Mesothelial cell of epicardium (in vitro differentiated cells): ENCODE results near the gene MAN1A1. TPM values are rescaled to one million over a fixed set of nuclear protein-coding genes. Genes with fewer than 3 reads are reported as not detected.

Source experiments
- DNase-seq, 2 experiments: peaks; one replicate each; pipeline ENCODE4 v3.0.0; 2021; ENCODE audit warnings: low spot score in 2 of 2; ENCODE audit not compliant: unreplicated experiment in 2 of 2
- H3K27ac Mint-ChIP-seq: 2 replicates; pipeline ENCODE4 v1.8.0; 2021; ENCODE audit warnings: mixed read lengths
- H3K27me3 Mint-ChIP-seq: 2 replicates; pipeline ENCODE4 v1.8.0; 2021; ENCODE audit warnings: low read depth, mixed read lengths
- H3K36me3 Mint-ChIP-seq: 2 replicates; pipeline ENCODE4 v1.8.0; 2021; ENCODE audit warnings: mixed read lengths
- H3K4me1 Mint-ChIP-seq: 2 replicates; pipeline ENCODE4 v1.8.0; 2021; ENCODE audit warnings: mixed read lengths
- H3K4me3 Mint-ChIP-seq: 2 replicates; pipeline ENCODE4 v1.8.0; 2021; ENCODE audit warnings: mild to moderate bottlenecking, moderate library complexity, mixed read lengths
- H3K9me3 Mint-ChIP-seq: 2 replicates; pipeline ENCODE4 v1.8.0; 2021; ENCODE audit warnings: mixed read lengths
- CTCF ChIP-seq: fragments of 200-600 bp; sonication (generic); IDR thresholded peaks from one replicate; pipeline ENCODE4 v1.5.0; 2021; ENCODE audit warnings: antibody characterized with exemption; ENCODE audit not compliant: unreplicated experiment
- total RNA-seq: library from RNA; stranded (reverse); gene quantifications from 3 replicates; pipeline ENCODE4 v1.2.1, GENCODE V29; 2021

Gene MAN1A1
- total RNA-seq, 1 donor from 2014 or later = 51.1 TPM

GRCh38 chr6:119350202-119350951 lies 816 bp upstream of the MAN1A1 start:
- Mint-ChIP-seq H3K4me1 (peaks cover 54% of the 10 kb centered on the region), H3K27ac (peak overlapping the region; percentile 83), H3K4me3 (peak overlapping the region; percentile 82), H3K27me3 (no peaks in the 10 kb centered on the region), H3K9me3 (no peaks in the 10 kb centered on the region), H3K36me3 (peaks cover 5% of the 10 kb centered on the region)
- no peak for DNase-seq
- TF ChIP-seq CTCF = no peak

- TF ChIP-seq CTCF = no peak
- Mint-ChIP-seq H3K9me3 (no peaks in the 10 kb centered on the region), H3K27me3 (no peaks in the 10 kb centered on the region), H3K36me3 (peaks cover 8% of the 10 kb centered on the region), H3K27ac (peak overlapping the region; percentile 12), H3K4me1 (peaks cover 59% of the 10 kb centered on the region), H3K4me3 (peak overlapping the region; percentile 84)
- DNase-seq = peak; percentile 23 to 63
Observed at GRCh38 chr6:119348748-119349360, 707 bp downstream of the MAN1A1 start.

- Mint-ChIP-seq H3K27me3 (no peaks in the 10 kb centered on the region), H3K9me3 (no peaks in the 10 kb centered on the region), H3K4me3 (peak overlapping the region; percentile 84), H3K4me1 (peaks cover 58% of the 10 kb centered on the region), H3K27ac (peak overlapping the region; percentile 45), H3K36me3 (peaks cover 8% of the 10 kb centered on the region)
- no peak for TF ChIP-seq CTCF
- peak in 1 of 2 experiments; percentile 51 for DNase-seq
Observed at GRCh38 chr6:119348096-119348747, 1.3 kb downstream of the MAN1A1 start.

- no peak for DNase-seq
- peak overlapping the region; percentile 84 for H3K4me3 Mint-ChIP-seq
- no peaks in the 10 kb centered on the region for H3K9me3 Mint-ChIP-seq
- no peak for TF ChIP-seq CTCF
- peak overlapping the region; percentile 45 for H3K27ac Mint-ChIP-seq
- peaks cover 57% of the 10 kb centered on the region for H3K4me1 Mint-ChIP-seq
- peaks cover 8% of the 10 kb centered on the region for H3K36me3 Mint-ChIP-seq
- no peaks in the 10 kb centered on the region for H3K27me3 Mint-ChIP-seq
Observed at GRCh38 chr6:119347466-119348095, 2.0 kb downstream of the MAN1A1 start.

- Mint-ChIP-seq H3K9me3 (no peaks in the 10 kb centered on the region), H3K36me3 (peaks cover 8% of the 10 kb centered on the region), H3K27ac (peak overlapping the region; percentile 43), H3K4me3 (peak overlapping the region; percentile 84), H3K4me1 (peaks cover 52% of the 10 kb centered on the region), H3K27me3 (no peaks in the 10 kb centered on the region)
- no peak for TF ChIP-seq CTCF
- DNase-seq = no peak
Observed at GRCh38 chr6:119346936-119347335, 2.6 kb downstream of the MAN1A1 start.
